HK-2 (cell line): ENCODE measurements around the gene RAMAC.
"Not testable (repeated sequence)": the region's sequence is repeated elsewhere in the genome, so short reads cannot be mapped to it uniquely, and the experiment has no call there.

Experiments used
- DNase-seq: peaks from one replicate; pipeline ENCODE4 v3.0.0-alpha.2; 2018; ENCODE audit not compliant: unreplicated experiment

Gene RAMAC

GRCh38 chr15:82985688-82986441 is at the start of gene RAMAC:
Gene RAMAC, plus strand, starts transcription at chr15:82986210. Its CDS starts 2,809 bp downstream, at chr15:82989019.
- DNase-seq: peak; percentile 89

- peak; percentile 46 for DNase-seq
These were observed 48.9 kb upstream of the RAMAC start for GRCh38 chr15:82936966-82937711.

DNA sequence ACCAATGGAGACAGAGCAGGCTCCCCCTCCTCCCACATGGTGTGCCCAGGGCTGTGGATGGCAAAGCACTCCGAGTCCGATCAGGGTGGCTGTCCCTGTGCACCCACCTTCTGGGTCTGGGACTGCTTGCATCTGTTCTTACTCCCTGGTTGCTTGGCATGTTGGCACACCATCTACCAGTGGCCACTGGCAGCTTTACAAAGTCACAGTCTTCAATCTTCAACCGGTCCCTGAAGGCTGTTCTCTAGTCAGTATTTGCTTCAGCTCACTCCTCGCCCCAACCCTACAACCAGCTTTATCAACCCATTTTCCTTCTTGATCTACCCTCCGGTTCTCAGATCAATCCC is 48.3 kb upstream of the RAMAC start:
- DNase-seq: no peak

- DNase-seq: not testable (repeated sequence)
These were observed 46.3 kb upstream of the RAMAC start for GRCh38 chr15:82939678-82940077.

GRCh38 chr15:82942691-82943090 is 43.3 kb upstream of the RAMAC start:
- peak; percentile 80 for DNase-seq

GRCh38 chr15:82943176-82943575 is 42.8 kb upstream of the RAMAC start:
- peak; percentile 24 for DNase-seq

- DNase-seq: no peak
These were observed 42.0 kb upstream of the RAMAC start for GRCh38 chr15:82944056-82944455.

GRCh38 chr15:82944821-82945220 is 41.2 kb upstream of the RAMAC start:
- peak; percentile 62 for DNase-seq

GRCh38 chr15:82945326-82945725 is 40.7 kb upstream of the RAMAC start:
- no peak for DNase-seq

DNA sequence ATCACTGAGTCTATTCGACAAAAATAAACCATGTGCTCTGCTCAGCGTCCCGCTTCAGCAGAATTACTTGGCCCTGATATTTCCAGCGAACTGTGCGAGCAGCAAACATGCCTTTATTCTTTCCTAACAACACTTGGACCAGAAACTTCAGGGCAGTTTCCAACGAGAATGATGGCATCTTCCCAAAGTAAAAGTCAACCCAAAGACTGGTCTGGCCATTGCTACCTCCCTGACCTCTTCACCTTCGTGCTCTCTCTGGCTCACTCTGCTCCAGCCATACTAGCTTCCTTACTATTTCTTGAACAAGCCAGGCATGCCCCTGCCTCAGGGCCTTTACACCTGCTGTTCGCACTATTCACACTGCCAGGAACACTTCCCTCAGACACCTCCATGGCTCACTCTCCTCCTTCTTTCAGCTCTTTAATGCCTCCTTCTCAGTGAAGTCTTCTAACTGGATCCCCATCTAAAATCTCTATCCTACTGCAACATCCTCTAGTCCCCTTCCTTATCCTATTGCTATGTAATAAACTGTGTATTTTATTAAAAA is 39.8 kb upstream of the RAMAC start:
- DNase-seq: no peak

- DNase-seq: no peak
These were observed 35.7 kb upstream of the RAMAC start for GRCh38 chr15:82950295-82950694.

DNA sequence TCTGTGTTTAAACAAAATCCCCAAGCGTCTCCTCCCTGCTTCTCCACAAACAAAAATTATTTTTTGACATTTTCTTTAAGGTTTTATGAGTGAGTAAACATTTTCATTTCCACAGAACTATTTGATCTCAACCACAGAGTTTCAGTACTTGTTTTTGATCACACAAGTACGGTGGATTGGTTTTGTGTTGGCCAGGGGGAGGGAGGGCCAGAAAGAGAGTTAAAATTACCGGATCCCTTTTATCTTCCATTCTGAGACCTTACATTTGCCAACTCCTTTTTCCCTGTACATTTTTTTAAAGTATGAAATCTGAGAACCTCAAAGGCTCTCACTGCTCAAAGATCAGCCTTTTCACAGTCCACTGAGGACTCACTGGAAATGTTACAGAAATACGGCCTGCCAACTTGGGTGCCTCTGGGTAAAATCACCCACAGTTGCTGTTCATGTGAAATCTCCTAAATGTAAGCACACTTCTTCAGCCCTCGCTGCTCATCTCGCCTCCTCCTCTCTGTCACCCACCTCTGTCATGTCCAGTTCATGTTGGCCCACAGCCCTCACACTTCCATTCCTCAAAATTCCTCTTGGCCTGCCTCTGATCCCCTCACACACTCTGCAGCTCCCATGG is 35.2 kb upstream of the RAMAC start:
- DNase-seq: no peak

- no peak for DNase-seq
These were observed 34.4 kb upstream of the RAMAC start for GRCh38 chr15:82951472-82952157.

- peak; percentile 27 for DNase-seq
These were observed 33.6 kb upstream of the RAMAC start, which contains the start of gene HOMER2 for GRCh38 chr15:82952158-82953081. Gene HOMER2, minus strand, starts transcription at chr15:82952720. Its CDS starts 185 bp downstream, at chr15:82952535.

DNA sequence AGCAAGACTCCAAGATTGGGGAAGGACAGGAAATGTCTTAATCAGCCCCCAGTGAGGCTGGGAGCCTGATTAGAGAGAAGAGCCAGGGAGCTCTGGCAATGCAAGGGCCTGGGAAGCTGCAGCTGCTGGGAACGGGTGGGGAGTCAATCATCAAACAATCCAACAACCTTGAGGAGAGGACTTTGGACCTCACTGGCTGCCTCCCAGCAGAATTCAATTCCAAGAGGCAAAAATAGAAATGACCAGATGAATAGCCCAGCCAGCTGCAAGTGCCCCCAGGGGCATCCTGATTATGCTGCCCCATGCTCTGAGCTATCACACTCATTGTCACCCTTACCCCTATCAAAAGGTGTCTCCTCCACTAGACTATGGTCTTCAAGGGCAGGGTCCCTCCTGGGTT is 27.4 kb upstream of the RAMAC start:
- DNase-seq: no peak

GRCh38 chr15:82959423-82959822 is 26.6 kb upstream of the RAMAC start:
- DNase-seq: no peak

GRCh38 chr15:82960766-82961165 is 25.2 kb upstream of the RAMAC start:
- DNase-seq: no peak

DNA sequence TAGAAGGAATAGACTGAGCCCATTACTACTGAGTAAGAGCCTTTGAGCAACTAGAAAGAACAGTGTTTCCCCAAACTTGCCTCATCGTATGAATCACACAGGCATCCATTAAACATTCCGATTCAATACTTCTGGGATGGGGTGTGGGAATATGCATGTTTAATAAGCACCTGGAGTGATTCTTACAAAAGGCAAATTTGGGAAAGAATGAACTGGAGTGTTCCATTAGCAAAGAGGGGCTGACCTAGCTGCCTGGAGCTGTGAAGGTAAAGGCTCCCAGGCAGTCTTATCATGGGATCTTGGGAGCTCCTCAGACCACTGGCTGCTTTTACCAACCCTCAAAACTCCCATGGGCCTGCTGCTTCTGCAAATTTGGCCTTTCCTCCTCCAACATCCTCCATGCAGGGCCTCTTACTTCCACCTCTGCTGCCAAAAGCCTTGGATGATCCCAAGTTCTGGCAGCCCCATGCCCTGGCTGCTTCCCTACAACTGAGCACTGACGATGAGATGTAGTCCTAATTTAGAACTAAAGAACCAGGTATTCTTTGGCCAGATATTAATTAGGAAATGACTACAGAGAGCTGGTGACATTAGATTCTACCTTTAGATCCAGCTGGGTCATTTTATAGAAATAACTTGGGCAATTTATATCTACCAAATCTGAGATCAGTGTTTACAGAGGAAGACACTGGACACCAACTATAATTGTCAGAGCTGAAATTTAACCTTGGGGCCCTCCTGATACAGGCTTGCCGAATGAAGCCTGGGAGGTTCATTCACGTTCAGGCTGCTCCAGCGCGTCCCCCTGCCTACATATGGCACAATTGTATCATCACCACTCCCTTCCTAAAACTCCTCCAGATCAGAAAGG is 22.3 kb upstream of the RAMAC start:
- DNase-seq: no peak

DNA sequence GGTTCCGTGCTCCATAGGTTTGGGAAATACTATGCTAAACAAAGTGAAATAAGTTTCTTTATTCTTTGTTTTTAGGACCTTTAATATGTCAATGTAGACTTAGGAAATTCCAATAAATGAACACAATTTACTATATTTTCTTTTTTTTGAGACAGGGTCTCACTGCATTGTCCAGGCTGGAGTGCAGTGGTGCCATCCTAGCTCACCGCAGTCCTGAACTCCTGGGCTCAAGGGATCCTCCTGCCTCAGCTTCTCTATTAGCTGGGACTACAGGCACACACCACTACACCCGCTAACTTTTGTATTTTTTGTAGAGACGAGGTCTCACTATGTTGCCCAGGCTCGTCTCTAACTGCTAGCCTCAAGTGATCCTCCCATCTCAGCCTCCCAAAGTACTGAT is 21.1 kb upstream of the RAMAC start:
- no peak for DNase-seq

DNA sequence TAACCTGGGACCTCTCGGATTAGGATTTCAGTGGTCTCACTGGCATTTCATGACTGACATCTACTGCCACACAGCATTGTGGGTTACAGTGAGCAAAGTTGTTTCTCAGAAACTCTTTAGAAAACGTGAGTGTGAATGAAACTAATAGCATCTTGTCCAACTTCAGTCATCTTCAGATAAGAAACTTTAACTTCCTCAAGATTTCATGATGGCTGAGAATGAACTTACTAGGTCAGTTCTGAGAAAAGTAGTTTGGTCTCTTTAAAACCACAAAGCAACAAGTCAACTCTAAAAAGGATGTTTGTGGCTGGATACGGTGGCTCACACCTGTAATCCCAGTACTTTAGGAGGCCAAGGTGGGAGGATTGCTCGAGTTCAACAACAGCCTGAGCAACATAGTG is 19.3 kb upstream of the RAMAC start:
- no peak for DNase-seq
